NB4 (cell line): Measurements from ENCODE around the gene CFAP251.

Experiments used
- MAX ChIP-seq: IDR thresholded peaks from 2 replicates; pipeline ENCODE4 v1.6.1; 2011; ENCODE audit warnings: low read depth, low read length
- MYC ChIP-seq: IDR thresholded peaks from 2 replicates; pipeline ENCODE4 v1.6.1; 2011; ENCODE audit warnings: low read depth, low read length
- POLR2A ChIP-seq: IDR thresholded peaks from 2 replicates; pipeline ENCODE4 v1.6.1; 2011; ENCODE audit warnings: mild to moderate bottlenecking; ENCODE audit not compliant: insufficient read length; ENCODE audit errors: extremely low read depth
- TF ChIP-seq, protein P1 (sequence below): IDR thresholded peaks from one replicate; pipeline ENCODE4 v1.5.1; 2012; ENCODE audit warnings: low read depth, low read length

DNA sequence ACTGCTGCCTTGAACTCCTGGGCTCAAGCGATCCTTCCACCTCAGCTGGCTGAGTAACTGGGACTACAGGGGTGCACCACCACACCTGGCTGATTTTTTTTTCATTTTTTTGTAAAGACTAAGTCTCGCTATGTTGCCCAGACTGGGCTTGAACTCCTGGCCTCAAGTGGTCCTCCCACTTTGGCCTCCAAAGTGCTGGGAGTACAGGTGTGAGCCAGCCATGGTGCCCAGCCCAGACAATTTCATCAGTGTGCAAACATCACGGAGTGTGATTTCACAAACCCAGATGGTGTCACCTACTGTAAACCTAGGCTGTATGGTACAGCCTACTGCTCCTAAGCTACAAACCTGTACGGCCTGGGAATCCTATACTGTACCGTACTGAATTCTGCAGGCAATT lies 96.4 kb downstream of the CFAP251 start:
- TF ChIP-seq POLR2A (no peak), MYC (no peak), MAX (no peak)
- TF ChIP-seq, protein P1, sequence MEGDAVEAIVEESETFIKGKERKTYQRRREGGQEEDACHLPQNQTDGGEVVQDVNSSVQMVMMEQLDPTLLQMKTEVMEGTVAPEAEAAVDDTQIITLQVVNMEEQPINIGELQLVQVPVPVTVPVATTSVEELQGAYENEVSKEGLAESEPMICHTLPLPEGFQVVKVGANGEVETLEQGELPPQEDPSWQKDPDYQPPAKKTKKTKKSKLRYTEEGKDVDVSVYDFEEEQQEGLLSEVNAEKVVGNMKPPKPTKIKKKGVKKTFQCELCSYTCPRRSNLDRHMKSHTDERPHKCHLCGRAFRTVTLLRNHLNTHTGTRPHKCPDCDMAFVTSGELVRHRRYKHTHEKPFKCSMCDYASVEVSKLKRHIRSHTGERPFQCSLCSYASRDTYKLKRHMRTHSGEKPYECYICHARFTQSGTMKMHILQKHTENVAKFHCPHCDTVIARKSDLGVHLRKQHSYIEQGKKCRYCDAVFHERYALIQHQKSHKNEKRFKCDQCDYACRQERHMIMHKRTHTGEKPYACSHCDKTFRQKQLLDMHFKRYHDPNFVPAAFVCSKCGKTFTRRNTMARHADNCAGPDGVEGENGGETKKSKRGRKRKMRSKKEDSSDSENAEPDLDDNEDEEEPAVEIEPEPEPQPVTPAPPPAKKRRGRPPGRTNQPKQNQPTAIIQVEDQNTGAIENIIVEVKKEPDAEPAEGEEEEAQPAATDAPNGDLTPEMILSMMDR = no peak
